CD8-positive, alpha-beta memory T cell (primary cell): Measurements from ENCODE around the gene PJVK. TPM values are rescaled to one million over a fixed set of nuclear protein-coding genes. Genes with fewer than 3 reads are reported as not detected.
"Not testable (repeated sequence)": the region's sequence is repeated elsewhere in the genome, so short reads cannot be mapped to it uniquely, and the experiment has no call there.

ENCODE experiments used
- CTCF ChIA-PET: fragments of 350-600 bp; sonication (Branson Sonifier 250); formaldehyde crosslinking; loops from one replicate; lab custom pipeline; 2021; ENCODE audit warnings: antibody characterized with exemption; lab: Charles Lee
- POLR2A ChIA-PET: fragments of 350-600 bp; sonication (Branson Sonifier 250); formaldehyde crosslinking; loops from one replicate; lab custom pipeline; 2021; ENCODE audit warnings: antibody characterized with exemption; lab: Charles Lee
- DNase-seq, 5 donors: peaks; one replicate each; pipeline versions ENCODE4 v3.0.0 to v3.0.0-alpha.2; 2020 to 2022; ENCODE audit warnings: mixed read lengths in 1 of 5
- H3K27ac ChIP-seq: one replicate; pipeline ENCODE4 v1.7.0; 2013; ENCODE audit warnings: low read depth, mild to moderate bottlenecking, low read length, moderate library complexity
- H3K27me3 ChIP-seq: 2 replicates; pipeline ENCODE4 v1.7.0; 2013; ENCODE audit warnings: low read length, mild to moderate bottlenecking; ENCODE audit not compliant: insufficient read depth, poor library complexity, severe bottlenecking
- H3K36me3 ChIP-seq: 2 replicates; pipeline ENCODE4 v1.7.0; 2013; ENCODE audit warnings: mild to moderate bottlenecking, low read length, moderate library complexity; ENCODE audit not compliant: insufficient read depth
- H3K4me1 ChIP-seq: 2 replicates; pipeline ENCODE4 v1.7.0; 2013; ENCODE audit warnings: mild to moderate bottlenecking, low read length, moderate library complexity; ENCODE audit not compliant: insufficient read depth
- H3K4me3 ChIP-seq: 2 replicates; pipeline ENCODE4 v1.7.0; 2013; ENCODE audit warnings: mild to moderate bottlenecking, low read length
- H3K9me3 ChIP-seq: 2 replicates; pipeline ENCODE4 v1.7.0; 2013; ENCODE audit warnings: mild to moderate bottlenecking, low read length
- H3K27ac Mint-ChIP-seq, 8 donors: one replicate each; pipeline ENCODE4 v1.8.0; 2020 to 2021; ENCODE audit warnings: mixed read lengths in 8 of 8, mild to moderate bottlenecking in 6 of 8, inconsistent platforms in 3 of 8, moderate library complexity in 3 of 8
- H3K27me3 Mint-ChIP-seq, 2 donors: one replicate each; pipeline ENCODE4 v1.8.0; 2020 to 2021; ENCODE audit warnings: mixed read lengths in 2 of 2, mild to moderate bottlenecking in 1 of 2, moderate library complexity in 1 of 2
- H3K36me3 Mint-ChIP-seq, 3 donors: one replicate each; pipeline ENCODE4 v1.8.0; 2020 to 2021; ENCODE audit warnings: mixed read lengths in 3 of 3, inconsistent platforms in 1 of 3, mild to moderate bottlenecking in 1 of 3
- H3K4me1 Mint-ChIP-seq, 3 donors: one replicate each; pipeline ENCODE4 v1.8.0; 2020 to 2021; ENCODE audit warnings: mixed read lengths in 3 of 3, inconsistent platforms in 1 of 3, mild to moderate bottlenecking in 1 of 3
- H3K4me3 Mint-ChIP-seq, 7 donors: one replicate each; pipeline ENCODE4 v1.8.0; 2020 to 2021; ENCODE audit warnings: mixed read lengths in 7 of 7, mild to moderate bottlenecking in 6 of 7, moderate library complexity in 4 of 7, inconsistent platforms in 2 of 7
- H3K9me3 Mint-ChIP-seq, 5 donors: one replicate each; pipeline ENCODE4 v1.8.0; 2020 to 2022; ENCODE audit warnings: mixed read lengths in 5 of 5, mild to moderate bottlenecking in 3 of 5, moderate library complexity in 2 of 5, inconsistent platforms in 1 of 5
- polyA plus RNA-seq: library from polyadenylated mRNA; unstranded; fragments of 300-500 nt; fragmentation: Illumina TruSeq; gene quantifications from one replicate; pipeline ENCODE4 v1.2.3, GENCODE V29; 2021
- total RNA-seq, 2 experiments: library from RNA; stranded (reverse); gene quantifications; one replicate each; pipeline ENCODE4 v1.2.3, GENCODE V29; 2021

Gene PJVK
- total and polyA plus RNA-seq, 3 experiments from 2014 or later: 1.5 to 1.9 TPM; not detected in 1

DNA sequence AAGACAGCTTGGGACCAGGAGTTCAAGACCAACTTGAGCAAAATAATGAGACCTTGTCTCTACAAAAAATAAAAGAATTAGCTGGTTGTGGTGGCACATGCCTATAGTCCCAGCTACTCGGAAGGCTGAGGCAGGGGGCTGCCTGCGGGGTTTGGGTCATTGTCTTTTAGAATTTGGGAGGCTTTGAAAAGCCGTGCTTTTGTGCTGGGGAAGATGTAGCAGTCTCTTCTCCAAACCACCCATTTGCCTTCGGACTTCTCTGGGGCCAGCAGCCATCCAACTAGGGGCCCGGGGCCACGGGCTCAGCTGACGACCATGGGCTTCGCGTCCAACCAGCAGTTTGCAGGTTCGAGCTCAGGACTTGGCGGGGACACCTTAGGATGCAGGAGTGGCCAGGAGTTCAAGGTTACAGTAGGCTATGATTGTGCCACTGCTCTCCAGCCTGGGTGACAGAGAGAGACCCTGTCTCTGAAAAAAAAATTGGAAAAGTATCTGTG, 6.3 kb downstream of the PJVK start:
- H3K36me3 Mint-ChIP-seq: peaks cover 0 to 2% (median 0%) of the 10 kb centered on the region in 3 donors
- DNase-seq: no peak
- Histone ChIP-seq H3K27ac (no peak overlapping the region), H3K9me3 (no peaks in the 10 kb centered on the region), H3K4me1 (no peaks in the 10 kb centered on the region), H3K4me3 (no peak overlapping the region), H3K27me3 (no peaks in the 10 kb centered on the region), H3K36me3 (no peaks in the 10 kb centered on the region)
- H3K4me3 Mint-ChIP-seq: no peak overlapping the region
- peaks cover 0 to 4% of the 10 kb centered on the region in 2 donors for H3K27me3 Mint-ChIP-seq
- H3K4me1 Mint-ChIP-seq: no peaks in the 10 kb centered on the region
- POLR2A ChIA-PET: no interaction called here
- CTCF ChIA-PET: interaction anchor here (1.1 kb wide), 1 partner anchor 9 kb away, joined by 3 read pairs; no protein-coding TSS in a partner anchor
- H3K9me3 Mint-ChIP-seq: no peaks in the 10 kb centered on the region
- no peak overlapping the region for H3K27ac Mint-ChIP-seq

DNA sequence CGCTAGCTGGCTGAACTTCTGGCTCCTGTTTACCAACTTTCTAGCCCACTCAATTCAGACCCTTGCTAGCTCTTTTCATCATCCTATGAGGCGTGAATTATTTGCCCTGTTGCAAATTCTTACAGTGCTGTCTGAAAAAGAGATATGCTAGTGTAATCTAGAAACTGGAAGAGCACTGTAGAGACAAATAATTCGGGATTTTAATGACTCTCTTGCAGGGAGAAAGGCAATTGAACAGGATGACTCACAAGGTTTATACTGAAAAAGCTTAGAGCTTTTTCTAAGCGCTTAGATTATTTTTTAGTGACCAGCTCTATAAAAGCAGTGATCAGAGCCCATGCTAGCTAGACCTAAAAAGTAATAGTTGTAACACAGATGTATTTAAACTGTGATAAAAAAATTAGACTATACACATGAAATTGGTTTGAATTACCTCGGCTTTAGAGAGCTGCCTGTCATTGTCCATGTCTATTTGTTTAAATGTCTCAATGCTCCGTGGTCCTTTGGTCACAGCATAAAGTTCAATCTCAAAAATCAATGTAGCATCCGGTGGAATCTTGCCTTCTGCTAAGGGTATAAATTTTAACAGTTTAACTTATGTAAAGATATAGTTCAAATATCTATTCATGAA, 18.2 kb downstream of the PJVK start:
- DNase-seq: no peak
- ChIA-PET CTCF (no interaction called here), POLR2A (no interaction called here)
- H3K27me3 Mint-ChIP-seq: no peaks in the 10 kb centered on the region
- H3K36me3 Mint-ChIP-seq: peaks cover 0 to 3% (median 2%) of the 10 kb centered on the region in 3 donors
- Histone ChIP-seq H3K4me1 (no peaks in the 10 kb centered on the region), H3K9me3 (no peaks in the 10 kb centered on the region), H3K4me3 (no peak overlapping the region), H3K27ac (no peak overlapping the region), H3K36me3 (no peaks in the 10 kb centered on the region), H3K27me3 (no peaks in the 10 kb centered on the region)
- no peak overlapping the region for H3K27ac Mint-ChIP-seq
- no peaks in the 10 kb centered on the region for H3K4me1 Mint-ChIP-seq
- H3K9me3 Mint-ChIP-seq: no peaks in the 10 kb centered on the region
- H3K4me3 Mint-ChIP-seq: no peak overlapping the region

DNA sequence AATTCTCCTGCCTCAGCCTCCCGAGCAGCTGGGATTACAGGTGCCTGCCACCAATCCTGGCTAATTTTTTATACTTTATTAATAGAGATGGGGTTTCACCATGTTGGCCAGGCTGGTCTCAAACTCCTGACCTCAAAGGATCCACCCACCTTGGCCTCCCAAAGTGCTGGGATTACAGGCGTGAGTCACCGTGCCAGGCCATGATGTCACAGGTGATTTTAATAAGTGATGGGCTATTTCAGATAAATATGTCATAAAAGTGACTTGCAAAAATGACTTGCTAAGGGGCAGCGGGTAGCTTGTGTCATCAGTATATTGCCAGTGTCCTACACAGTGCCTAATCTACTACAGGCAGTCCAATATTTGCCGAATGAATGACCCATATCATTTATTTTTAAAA, 20.1 kb downstream of the PJVK start:
- H3K4me1 ChIP-seq, H3K9me3 ChIP-seq, H3K4me3 Mint-ChIP-seq, H3K4me1 Mint-ChIP-seq, H3K4me3 ChIP-seq, POLR2A ChIA-PET, H3K27ac ChIP-seq, H3K36me3 ChIP-seq, H3K27ac Mint-ChIP-seq, H3K27me3 ChIP-seq, H3K36me3 Mint-ChIP-seq, CTCF ChIA-PET, H3K9me3 Mint-ChIP-seq, DNase-seq, H3K27me3 Mint-ChIP-seq: not testable (repeated sequence)

DNA sequence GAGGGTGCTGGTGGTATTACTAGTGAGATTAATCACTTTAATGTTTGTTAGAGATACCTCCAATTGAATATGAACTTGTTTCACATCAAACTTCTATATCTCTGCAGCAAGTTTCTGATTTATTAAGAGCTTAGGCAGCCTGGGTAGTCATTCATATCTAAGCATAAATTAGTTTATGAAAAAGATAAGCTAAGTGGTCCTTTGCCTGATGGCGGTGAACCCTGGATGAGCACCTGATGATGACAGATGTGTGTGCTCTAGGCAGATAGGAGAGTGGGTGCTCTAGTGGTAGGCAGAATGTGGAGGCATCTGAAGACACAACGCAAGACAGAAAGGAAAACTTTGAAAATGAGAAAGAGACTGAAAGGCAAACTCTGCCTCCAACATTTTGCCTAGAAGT, 22.2 kb downstream of the PJVK start:
- ChIA-PET CTCF (no interaction called here), POLR2A (interaction anchor here (0.5 kb wide), 1 partner anchor 22 kb away, joined by 3 read pairs; the partner anchor contains the start of genes PJVK and PRKRA)
- H3K4me3 Mint-ChIP-seq: peak overlapping the region in 1 of 7 donors; percentile 5

DNA sequence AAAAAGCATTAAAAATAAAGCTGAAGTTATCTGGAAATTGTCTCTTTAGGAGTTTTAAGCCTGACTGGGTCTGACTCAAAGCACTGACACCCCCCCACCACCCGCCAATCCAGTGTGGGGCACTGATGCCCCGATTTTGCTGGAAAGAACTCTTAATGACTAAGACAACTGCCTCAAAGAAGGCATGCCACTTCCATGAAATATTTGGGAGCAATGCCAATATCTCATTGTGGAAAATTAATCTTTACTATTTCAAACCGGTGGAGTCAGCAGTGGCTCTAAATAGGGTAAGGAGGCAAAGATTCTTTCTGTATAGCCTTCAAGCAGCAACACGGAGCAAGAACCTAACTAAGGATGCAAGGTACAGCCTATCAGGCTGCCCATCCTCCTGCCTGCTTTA, 22.8 kb downstream of the PJVK start:
- no peaks in the 10 kb centered on the region for H3K9me3 Mint-ChIP-seq
- no peak overlapping the region for H3K4me3 Mint-ChIP-seq
- no peaks in the 10 kb centered on the region for H3K27me3 ChIP-seq
- H3K36me3 Mint-ChIP-seq: peaks cover 0 to 8% (median 0%) of the 10 kb centered on the region in 3 donors
- POLR2A ChIA-PET: no interaction called here
- no peak for DNase-seq
- no peaks in the 10 kb centered on the region for H3K9me3 ChIP-seq
- H3K4me1 ChIP-seq: no peaks in the 10 kb centered on the region
- H3K27me3 Mint-ChIP-seq: no peaks in the 10 kb centered on the region
- H3K36me3 ChIP-seq: no peaks in the 10 kb centered on the region
- peaks cover 8 to 15% (median 9%) of the 10 kb centered on the region in 3 donors for H3K4me1 Mint-ChIP-seq
- H3K27ac Mint-ChIP-seq: peak overlapping the region in 1 of 8 donors; percentile 36
- H3K4me3 ChIP-seq: no peak overlapping the region
- CTCF ChIA-PET: no interaction called here
- no peak overlapping the region for H3K27ac ChIP-seq

More for the DNA sequence above, 22.2 kb downstream of the PJVK start:
- Histone ChIP-seq H3K36me3 (no peaks in the 10 kb centered on the region), H3K4me3 (no peak overlapping the region), H3K27ac (no peak overlapping the region), H3K9me3 (no peaks in the 10 kb centered on the region), H3K4me1 (no peaks in the 10 kb centered on the region), H3K27me3 (no peaks in the 10 kb centered on the region)
- Mint-ChIP-seq H3K4me1 (peaks cover 4 to 11% (median 4%) of the 10 kb centered on the region in 3 donors), H3K27ac (no peak overlapping the region), H3K27me3 (no peaks in the 10 kb centered on the region), H3K9me3 (no peaks in the 10 kb centered on the region), H3K36me3 (peaks cover 0 to 2% (median 0%) of the 10 kb centered on the region in 3 donors)
- DNase-seq: no peak

DNA sequence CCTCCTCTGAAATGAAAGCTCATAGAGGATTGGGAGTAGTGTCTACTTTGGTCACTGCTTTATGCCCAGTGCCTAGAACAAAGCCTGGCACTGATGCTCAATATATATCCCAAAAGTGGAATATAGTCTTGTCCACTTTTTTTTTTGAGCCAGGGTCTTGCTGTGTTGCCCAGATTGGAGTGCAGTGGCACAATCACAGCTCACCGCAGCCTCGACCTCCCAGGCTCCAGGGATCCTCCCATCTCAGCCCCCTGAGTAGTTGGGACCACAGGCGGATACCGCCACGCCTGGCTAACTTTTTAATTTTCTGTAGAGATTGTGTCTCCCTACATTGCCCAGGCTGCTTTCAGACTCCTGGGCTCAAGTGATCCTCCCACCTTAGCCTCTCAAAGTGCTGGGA, 23.4 kb downstream of the PJVK start:
- peaks cover 0 to 10% (median 0%) of the 10 kb centered on the region in 3 donors for H3K36me3 Mint-ChIP-seq
- no peaks in the 10 kb centered on the region for H3K9me3 Mint-ChIP-seq
- no peak overlapping the region for H3K27ac ChIP-seq
- no peaks in the 10 kb centered on the region for H3K27me3 ChIP-seq
- H3K4me1 Mint-ChIP-seq: peaks cover 14 to 21% (median 14%) of the 10 kb centered on the region in 3 donors
- no peaks in the 10 kb centered on the region for H3K36me3 ChIP-seq
- POLR2A ChIA-PET: no interaction called here
- H3K9me3 ChIP-seq: no peaks in the 10 kb centered on the region
- H3K4me3 ChIP-seq: no peak overlapping the region
- H3K4me3 Mint-ChIP-seq: no peak overlapping the region
- H3K4me1 ChIP-seq: peaks cover 5% of the 10 kb centered on the region
- peak overlapping the region in 1 of 8 donors; percentile 33 for H3K27ac Mint-ChIP-seq
- no peak for DNase-seq
- CTCF ChIA-PET: no interaction called here
- no peaks in the 10 kb centered on the region for H3K27me3 Mint-ChIP-seq

DNA sequence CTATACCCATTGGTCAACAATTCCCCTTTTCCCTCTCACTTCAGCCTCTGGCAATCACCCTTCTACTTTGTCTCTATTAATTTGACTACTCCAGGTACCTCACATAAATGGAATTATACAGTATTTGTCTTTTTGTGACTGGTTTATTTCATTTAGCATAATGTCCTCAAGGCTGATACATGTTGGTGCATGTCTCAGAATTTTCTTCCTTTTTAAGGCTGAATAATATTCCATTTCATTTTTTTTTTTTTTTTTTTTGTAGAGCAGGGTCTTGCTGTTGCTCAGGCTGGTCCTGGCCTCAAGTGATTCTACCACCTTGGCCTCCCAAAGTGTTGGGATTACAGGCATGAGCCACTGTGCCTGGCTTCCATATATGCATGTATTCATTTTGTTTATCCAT, 25.3 kb downstream of the PJVK start:
- Histone ChIP-seq H3K4me3 (no peak overlapping the region), H3K36me3 (no peaks in the 10 kb centered on the region), H3K27me3 (no peaks in the 10 kb centered on the region), H3K9me3 (no peaks in the 10 kb centered on the region), H3K27ac (no peak overlapping the region), H3K4me1 (peaks cover 16% of the 10 kb centered on the region)
- Mint-ChIP-seq H3K9me3 (no peaks in the 10 kb centered on the region), H3K4me1 (peaks cover 22 to 33% (median 26%) of the 10 kb centered on the region in 3 donors), H3K4me3 (no peak overlapping the region), H3K27me3 (no peaks in the 10 kb centered on the region), H3K27ac (peak overlapping the region in 3 of 8 donors; percentile 14 to 46 (median 32)), H3K36me3 (peaks cover 0 to 15% (median 0%) of the 10 kb centered on the region in 3 donors)
- ChIA-PET CTCF (no interaction called here), POLR2A (interaction anchor here (1.2 kb wide), 1 partner anchor 25 kb away, joined by 5 read pairs; the partner anchor contains the start of genes PJVK and PRKRA)
- no peak for DNase-seq

DNA sequence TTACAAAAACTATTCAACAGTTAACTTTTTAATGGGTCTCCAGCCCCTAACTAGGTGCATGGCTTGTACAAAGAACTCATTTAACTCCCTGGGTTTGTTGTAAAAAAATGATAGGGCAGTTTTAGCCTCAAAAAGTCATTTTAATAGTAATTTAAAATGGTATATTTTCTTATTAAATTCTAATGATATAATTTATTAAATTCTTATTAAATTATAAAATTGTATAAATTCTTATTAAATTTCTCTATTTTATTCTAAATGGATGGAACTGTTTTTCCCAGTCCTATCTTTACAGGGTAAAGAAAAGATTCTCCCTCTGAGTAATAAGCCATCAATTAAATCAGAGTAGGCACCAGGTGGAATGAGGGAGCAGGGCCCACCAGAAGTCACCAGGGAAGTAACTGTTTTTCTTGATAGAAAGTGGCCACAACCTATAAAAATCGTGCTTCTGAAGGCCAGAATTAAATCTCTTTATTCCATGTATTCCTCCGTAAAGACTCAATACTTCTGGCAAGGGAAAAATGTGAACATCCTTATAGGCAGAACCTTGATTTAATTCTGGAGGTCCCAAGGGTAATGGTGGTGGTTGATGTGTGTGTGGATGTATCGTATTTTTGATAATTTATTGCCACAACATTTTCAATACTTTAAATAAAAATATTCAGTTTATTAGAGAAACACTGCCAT, 26.4 kb downstream of the PJVK start:
- Mint-ChIP-seq H3K27ac (peak overlapping the region; percentile 63 to 100 (median 98)), H3K27me3 (no peaks in the 10 kb centered on the region), H3K4me1 (peaks cover 33 to 45% (median 37%) of the 10 kb centered on the region in 3 donors), H3K36me3 (peaks cover 0 to 15% (median 0%) of the 10 kb centered on the region in 3 donors), H3K9me3 (no peaks in the 10 kb centered on the region), H3K4me3 (peak overlapping the region; percentile 92 to 99 (median 98))
- H3K27ac ChIP-seq: peak overlapping the region; percentile 93
- H3K36me3 ChIP-seq: no peaks in the 10 kb centered on the region
- H3K9me3 ChIP-seq: no peaks in the 10 kb centered on the region
- DNase-seq: no peak
- POLR2A ChIA-PET: no interaction called here
- peak overlapping the region; percentile 98 for H3K4me3 ChIP-seq
- no peaks in the 10 kb centered on the region for H3K27me3 ChIP-seq
- CTCF ChIA-PET: interaction anchor here (0.6 kb wide), 1 partner anchor 17 kb away, joined by 3 read pairs; no protein-coding TSS in a partner anchor
- peaks cover 27% of the 10 kb centered on the region for H3K4me1 ChIP-seq
